G401.6 (cell line): ENCODE data around the gene FBN1.

Experiments used
- FAIRE-seq: peaks from 2 replicates; lab custom pipeline; 2012; peaks lifted over from hg19 to GRCh38; lab: Jason Lieb, UNC

Gene FBN1

DNA sequence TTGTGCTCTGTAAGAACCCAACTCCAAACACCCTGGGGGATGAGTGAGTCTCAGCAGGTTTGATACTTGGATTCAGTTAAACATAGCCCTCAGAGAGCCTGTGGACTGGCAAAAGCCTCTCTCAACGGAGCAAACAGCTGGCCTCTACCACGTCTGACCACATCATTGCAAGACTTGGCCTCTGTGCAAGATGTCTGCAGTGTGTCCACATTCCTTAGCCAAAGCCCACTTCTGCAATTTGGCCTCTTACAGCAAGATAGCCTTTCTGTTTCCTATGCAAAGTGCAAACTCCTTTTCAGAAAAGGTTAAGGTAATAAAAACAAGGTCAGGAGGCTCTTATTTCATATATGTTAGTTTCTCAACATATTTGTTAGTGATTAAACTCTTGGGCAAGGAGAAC is 27.9 kb downstream of the FBN1 start:
- FAIRE-seq: no peak

DNA sequence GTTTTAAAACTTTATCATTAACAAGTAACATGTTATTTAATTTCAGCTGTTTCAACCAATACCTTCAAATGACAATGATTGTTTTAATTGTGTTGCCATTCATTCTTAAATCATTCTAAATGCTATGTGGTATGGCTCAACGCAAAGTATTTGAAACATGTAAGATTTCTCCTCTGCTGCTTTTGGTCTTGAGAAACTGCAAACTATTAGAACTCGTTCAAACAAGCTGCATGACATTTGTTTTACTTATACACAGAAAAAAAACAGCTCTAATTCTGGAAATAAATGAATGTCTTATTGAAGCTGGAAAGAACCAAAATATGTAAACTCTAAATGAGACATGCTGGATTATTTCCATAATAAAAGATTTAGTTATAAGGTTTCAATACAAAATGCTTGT is 29.3 kb downstream of the FBN1 start:
- no peak for FAIRE-seq

DNA sequence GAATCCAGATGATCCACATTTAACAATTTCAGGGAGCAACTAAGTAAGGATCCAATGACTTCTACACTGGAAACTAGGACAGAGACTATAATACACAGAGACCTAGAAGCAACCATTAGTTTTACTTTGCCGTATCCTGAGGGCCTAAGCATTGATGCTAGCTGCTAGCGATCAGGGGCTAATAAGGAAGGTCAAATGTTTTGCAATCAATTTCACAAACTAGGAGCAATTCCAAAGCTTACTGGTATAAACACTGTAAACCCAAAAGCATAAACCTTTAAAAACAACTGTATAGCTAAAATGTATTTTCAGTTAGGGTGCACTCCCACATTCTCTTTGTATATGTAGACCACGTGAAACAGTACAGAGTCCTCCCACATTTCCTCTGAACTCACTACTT is 31.5 kb downstream of the FBN1 start:
- no peak for FAIRE-seq

DNA sequence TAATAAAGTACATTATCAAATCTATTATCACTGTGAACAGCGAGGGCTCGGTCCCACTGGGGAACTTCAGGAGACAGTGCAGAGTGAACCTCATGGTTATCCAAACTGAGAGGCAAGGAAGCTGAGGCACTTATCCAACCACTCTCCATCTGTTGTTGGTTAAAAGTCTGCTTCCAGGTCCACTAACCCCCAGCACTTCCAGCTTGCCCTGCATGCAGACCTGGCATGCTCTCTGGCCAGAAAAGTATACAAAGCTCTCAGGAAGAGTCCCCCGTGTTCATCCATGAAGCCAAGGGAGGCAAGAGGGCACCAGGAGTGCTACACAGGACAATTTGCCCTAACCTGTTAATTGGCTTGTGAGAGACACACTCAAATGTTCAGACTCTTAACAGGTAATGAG is 36.0 kb downstream of the FBN1 start:
- FAIRE-seq: no peak

DNA sequence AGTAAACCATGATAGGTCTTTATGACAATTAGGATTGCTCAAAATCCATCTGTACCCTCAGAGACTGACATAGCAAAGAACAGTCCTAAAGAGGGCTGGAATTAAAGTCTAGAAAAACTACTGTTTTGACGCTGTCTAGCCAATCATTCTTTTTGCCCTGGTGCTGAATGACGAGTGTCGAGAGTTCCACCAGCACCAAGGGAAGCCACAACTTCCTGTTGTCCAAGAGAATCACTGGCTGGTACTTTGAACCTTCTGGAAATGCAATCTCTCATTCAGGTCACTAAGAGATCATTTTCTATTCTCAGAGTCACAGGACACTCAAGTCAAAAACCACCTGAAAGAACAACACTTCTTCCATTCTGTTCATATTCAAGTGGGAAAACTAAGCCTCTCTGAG is 37.7 kb downstream of the FBN1 start:
- FAIRE-seq: no peak

DNA sequence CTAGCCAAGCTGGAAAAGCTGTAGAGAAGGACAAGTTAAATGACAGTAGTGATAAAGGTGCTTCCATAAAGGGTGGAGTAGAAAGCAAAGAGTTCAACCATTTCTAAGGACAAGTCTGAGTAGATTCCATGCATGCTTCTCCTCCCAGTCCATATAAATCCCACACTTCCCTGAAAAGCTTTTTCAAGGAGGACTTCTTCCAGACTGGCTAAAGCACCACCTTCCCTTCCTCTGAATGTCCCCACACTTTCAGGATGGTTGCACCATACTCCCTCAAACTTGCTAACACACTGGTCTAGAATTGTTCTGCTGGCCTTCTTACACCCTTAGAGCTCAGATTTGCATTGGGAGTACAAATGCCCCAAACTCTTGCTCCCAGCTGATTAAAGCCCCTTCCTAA is 40.9 kb downstream of the FBN1 start:
- no peak for FAIRE-seq

DNA sequence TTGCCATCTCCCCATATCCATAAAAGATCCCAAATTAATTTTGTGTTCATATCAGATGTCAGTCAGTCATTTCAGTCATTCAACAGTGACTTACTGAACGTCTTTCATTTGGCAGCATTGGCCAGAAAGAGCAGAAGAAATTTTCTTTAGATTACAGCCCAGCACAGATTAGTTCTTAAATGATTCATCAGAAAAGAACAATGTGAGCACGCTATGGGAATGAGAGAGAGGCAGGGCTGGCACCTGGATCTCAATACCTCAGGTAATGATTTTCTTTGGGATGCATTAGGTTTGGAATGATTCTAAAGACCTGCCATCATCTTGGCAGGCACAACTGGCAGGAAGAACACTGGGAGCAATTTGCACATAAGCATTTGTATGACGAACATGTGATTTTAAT is 41.6 kb downstream of the FBN1 start:
- no peak for FAIRE-seq

DNA sequence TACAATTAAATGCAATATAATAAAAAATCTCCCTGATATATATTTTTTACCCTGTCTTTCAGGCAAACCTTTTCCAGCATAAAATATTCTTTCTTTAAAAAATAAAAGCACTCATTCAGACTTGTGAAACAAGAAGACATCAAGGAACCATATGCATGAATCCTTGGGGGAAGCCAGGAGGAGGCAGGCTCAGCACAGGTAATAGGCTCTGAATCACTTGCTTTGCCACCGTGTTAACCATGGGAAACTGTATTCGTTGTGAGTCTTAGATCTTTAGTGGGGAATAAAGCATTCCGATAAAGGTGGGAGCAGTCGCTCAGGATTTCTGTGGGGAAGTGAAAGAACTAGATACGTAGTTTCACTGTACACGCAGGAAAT is 42.4 kb downstream of the FBN1 start:
- FAIRE-seq: no peak

DNA sequence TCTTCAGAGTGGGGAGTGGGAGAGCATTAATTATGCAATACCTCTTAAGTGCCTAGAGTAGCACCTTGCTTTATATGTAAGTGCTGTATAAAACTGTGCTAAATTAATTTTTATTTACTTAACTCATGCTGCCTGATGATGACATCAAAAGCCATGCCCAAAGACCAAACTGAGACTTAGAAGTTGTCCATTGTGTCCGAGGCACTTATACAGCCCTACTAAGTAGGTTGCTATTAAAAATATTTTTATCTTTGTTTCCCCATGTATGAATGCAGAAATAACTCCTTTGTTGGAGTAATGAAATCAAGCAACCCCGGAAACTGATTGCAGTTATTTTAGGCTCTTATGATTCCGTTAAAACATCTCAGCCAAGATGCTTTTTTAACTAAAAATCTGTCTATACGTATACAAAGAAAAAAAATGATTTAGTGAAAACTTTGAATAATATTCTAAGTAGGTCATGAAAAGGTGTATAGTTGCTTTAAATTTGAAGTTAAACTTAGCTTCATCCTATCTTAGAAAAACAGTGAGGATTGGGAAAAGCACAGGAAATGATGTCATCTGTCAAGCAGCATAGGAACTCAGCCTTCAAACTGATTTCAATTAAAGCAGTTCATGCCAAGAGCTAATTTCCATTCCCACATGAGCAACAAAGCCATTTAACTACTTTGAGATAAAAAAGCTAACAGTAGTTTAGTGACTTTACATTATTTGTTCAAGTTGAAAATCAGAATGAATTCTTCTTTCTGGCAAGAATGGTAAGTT is 43.0 kb downstream of the FBN1 start:
- no peak for FAIRE-seq

DNA sequence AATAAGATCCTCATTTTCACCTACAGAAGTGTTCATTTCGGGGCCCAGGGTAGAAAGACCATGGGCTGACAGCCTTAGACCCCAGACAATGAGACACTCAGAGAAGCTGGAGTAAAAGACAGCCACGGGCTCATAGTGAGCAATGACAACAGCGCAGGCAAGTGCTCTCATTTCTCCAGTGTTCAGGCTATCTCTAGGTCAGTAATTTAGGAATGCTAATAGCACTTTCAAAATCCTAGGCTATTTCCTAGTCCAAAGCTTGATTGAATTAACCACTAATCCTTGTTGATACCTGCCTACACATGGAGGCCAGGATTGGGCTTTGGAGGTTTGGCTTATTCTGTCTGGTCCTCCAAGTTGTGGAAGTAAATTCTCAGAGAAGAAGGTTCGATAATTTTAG is 44.4 kb downstream of the FBN1 start:
- no peak for FAIRE-seq

DNA sequence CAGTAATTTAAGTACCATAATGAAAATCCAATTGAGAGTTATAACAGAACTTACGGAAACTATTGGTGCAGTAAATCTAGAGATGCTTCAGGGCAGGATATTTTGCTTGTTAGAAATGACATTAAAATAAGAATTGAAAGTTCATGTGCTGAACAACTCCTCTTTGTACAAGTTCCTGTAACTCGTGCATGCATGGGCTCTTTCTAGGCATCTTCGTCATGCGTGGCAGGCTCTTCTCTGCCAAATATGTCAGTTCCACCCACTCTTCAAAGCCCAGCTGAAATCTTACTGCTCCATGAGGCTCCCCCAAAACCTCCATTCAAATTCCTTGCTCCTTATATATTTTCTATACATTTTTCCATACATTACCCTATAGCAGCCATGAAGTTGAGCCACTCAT is 48.7 kb downstream of the FBN1 start:
- no peak for FAIRE-seq

DNA sequence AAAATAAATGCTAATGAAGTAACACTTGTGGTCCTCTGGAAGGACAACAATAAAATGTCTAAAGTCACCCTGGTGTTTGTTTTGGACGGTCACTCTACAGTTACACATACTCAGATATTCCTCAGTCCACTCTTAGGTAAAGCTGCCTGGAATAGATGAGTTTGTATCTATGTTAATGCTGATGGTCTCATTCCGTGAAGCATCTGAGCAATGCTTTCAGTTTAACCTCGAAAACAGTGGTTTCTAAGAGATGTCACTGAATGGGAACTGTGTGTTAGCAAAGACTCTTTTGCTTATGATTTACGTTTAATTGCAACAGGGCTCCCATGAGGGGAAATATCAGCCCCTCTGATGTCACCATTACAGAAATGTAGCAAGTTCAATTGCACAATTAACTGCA is 49.1 kb downstream of the FBN1 start:
- FAIRE-seq: no peak

DNA sequence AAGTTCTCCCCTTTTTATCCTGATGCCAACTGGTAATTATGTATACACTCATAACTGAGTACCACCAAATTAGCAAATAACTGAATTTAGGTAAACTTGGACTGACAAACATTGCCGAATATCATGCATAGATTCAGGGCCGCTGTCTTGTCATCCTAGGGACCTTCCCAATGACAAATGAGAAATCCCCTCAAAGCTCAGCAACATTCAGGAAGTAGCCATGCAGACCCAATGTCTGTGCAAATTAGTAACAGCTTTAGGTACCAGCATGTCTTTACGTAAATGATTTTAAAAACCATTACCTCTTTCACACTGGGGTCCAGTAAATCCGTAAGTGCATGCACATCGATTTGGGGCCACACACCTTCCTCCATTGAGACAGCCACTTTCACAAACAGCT is 49.5 kb downstream of the FBN1 start:
- no peak for FAIRE-seq

DNA sequence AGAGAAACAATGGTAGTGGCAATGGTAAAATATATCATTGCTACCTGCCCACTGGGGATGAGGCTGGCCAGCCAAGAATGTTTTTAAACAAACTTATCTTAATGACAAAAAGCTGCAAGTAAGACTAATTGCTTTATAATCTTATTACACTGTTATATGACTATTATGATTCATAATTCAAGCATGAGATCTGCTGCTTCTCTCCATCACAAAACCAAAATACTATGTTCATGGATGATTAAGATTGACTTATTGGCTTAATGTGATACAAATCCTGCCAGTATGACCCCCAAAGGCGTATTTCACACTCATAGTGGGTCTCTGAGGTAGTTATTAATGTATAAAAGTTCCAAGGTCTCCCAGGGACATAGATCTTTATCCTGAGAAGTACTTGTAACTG is 52.6 kb downstream of the FBN1 start:
- no peak for FAIRE-seq

DNA sequence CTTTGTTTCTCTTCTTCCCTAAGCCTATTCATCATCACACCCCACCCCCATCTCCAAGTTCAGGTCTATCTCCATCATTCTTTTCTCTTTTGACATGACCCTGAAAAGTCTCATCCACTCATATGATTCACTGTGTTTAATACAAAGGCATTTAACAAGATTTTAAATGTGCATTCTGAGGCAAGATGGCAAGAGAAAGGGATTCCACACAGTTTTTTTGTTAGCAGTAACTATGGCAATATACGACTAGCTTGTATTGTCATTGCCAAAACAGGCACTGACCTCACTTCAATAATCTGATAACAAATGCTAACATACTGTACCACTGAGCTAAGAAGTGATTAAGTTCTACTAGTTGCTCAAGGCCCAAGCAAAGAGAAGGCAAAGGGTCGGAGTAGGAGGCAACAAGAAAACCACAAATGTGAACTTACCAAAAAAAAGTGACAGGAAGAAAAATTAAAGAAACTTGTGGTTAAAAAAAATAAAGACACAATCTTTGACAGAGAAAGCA is 53.2 kb downstream of the FBN1 start:
- FAIRE-seq: no peak

DNA sequence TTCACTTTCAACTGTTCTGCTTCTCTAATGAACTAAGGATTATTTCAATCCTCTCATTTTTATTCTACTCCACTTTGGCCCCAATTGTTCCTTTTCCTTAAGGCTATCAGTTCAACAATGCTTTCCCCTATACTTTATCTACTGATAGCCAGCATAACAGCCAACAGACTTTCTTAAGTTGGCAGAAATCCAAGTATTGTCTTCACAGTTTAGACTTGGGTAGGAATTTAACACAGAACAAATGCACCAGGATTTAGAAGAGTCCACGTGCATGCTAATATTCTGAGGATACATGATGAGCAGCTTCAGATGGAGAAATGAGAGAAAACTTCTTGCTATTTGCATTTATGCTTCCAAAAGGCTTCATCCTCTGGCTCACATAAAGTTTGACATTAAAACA is 54.8 kb downstream of the FBN1 start:
- FAIRE-seq: no peak

DNA sequence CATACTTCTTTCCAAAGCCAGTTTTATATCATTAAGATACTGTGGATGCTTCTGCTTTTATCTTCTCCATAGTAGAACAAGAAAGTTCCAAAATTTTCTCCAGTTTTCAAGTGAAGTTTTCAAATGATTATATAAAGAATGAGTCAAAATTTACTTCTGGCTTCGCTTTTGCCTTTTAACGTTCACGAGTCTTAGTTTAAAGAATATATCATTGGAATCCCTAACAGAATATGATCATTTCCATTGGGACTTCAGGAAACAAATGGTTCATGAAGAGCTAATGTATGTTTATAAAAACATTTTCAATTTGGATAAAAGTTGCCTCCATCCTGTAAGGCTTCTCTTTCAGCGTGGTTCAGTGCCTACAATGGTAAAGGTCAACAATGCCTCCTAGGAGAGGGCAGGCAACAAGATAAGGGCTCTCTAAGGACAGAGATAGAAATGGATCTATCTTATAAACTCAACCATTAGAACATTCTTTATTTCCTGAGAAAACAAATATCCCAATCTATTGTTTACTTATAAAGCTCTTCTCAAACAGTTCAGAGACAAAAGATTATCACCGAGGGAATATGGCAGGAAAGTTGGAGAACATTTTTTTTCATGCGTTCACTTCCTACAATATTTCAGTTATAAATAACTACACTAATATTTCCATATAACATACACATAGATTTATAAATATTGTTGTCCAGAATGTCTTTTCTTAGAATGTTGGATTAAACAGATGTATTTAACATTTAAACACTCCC is 60.5 kb downstream of the FBN1 start:
- no peak for FAIRE-seq

DNA sequence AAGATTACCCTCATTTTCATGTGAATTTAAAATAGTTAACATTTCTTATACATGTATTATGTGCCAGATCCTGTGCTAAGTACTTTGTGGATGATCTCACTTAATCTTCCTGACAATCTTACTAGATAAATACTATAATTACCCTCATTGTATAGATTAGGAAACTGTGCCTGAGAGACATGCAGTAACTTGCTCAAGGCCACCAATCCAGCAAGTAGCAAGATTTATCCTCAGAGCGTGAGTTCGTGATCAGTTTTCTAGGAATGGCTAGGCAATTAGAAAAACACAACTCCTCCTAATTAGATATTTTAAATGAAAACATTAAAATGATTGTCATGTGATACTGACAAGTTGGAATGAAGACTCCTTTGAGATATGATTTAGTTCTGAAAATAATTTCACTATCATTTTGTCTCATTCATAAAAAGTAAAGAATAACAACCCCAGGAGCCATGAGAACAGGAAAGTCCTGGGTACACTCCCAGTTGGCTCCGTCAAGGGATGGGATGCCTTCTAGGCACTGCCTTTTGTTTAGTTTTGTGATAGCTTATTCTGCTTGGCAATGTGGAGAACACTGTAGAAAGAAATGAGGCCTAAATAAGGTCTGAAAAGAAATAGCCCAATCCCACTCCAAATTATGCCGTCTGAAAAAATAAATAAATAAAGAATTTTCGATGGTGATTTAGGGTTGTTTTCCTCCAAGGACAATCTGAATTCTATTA is 61.3 kb downstream of the FBN1 start:
- no peak for FAIRE-seq

DNA sequence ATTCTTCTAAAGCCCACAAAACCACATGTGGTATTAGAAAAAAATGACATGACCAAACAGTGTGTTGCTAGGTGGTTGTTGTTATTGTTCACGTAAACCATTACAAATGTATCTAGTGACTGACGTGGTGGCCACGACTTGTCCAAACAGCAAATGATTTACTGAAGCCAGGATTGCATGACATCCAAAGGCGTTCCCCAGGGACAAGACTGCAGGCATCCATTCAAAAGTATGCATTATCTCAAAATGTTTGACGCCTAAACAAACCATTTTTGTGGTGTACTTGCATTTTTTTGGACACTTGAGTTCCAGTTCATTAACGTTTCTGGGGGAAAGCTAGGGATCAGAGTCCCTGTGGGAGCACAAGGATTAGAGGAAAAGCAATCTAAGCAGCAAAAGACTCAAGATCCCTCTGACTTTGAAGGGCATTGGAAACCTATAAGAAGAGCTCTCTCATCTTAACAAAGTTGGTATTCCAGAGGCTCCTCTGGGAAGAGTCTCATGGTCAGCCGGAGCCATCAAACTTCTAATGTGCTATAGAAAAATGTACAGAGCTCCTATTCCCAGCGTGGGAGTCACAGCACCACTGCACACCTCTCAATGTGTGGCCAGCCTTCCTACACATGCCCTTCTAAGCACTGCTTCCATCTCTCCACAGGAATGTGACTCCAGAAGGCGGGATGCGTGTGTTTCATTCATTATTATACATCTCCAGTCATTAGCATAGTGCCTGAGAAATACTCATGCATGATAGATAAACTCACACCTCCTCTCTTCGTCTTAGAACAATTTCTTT is 62.9 kb downstream of the FBN1 start:
- no peak for FAIRE-seq

DNA sequence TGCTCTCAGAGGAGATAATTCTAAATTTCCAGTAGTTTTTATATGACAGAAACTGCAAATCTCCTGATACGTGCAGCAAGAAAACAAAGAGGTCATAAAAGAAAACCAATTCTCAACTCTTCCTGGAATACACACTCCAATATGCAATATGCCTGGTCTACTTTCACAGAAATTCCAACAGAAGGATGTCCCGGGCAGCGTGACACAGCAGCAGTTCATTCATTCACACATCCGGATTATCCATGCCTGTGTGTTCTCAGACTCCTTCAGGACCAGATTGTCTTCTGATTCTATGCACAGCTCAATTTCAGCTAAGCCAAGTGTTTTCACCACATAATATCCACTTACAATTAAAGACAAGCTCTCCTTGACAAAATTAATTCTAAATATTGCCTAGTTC is 64.3 kb downstream of the FBN1 start:
- FAIRE-seq: no peak

DNA sequence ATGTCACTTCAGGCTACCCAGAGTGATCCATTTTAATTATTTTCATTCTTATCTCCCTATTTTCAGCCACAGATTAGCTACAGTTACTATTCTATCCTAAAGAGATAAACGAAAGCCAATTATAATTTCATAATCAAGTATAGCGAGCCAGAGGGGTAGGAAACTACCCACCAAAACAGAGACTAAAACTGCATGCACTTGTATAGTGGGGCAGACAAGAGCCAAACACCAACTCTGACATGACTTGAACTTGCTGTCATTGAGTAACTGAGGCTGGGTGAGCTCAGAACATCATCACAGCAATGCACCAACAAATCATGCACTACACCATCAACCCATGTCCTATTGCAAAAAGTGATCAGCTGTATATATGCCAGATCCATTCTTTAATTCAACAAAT is 64.8 kb downstream of the FBN1 start:
- FAIRE-seq: no peak

DNA sequence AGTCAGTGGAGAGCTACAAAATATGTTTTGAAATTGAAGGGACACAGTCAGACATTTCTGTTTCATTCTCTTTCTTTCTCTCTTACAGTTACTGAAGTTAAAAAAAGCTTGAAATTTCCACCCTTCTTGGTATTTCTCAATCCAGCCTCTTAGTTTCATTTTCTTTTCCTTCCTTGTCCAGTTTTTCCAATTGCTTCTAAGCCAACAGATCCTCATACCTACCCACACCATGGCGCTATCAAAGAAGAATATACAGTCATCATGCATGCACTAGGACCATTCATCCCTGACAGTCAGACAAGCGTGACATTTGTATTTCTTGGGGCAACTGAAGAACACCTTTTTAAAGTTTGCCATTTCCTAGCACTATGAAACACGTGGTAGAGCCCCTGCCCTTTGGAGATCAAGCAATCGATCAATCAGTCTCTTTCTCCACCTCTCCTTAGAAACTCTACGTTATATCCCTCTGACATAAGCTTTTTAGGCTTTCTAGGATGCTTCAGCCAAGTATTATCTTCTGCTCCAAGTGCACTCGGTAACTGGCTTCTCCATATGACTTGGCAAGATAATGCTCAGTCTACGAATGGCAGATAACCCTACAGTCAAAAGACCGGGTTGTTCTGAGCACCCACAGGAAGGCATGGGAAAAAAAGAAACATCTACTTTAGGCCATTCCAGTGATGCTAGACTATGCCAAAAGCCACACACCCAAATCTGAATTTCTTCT is 65.4 kb downstream of the FBN1 start:
- FAIRE-seq: no peak
